Caco-2 (cell line): ENCODE results near the gene TLE3. TPM values are rescaled to one million over a fixed set of nuclear protein-coding genes. Genes with fewer than 3 reads are reported as not detected.

ENCODE experiments used
- BruUV-seq: library from RNA; stranded (reverse); fragments of 400-500 nt; replicated peaks from 2 replicates; lab custom pipeline; 2021; lab: Mats Ljungman, UMichigan
- CTCF ChIA-PET: fragments of 300-600 bp; sonication (Branson Sonifier 250); formaldehyde crosslinking; loops from one replicate; lab custom pipeline; 2022; ENCODE audit warnings: antibody characterized with exemption; lab: Charles Lee
- POLR2A ChIA-PET: fragments of 300-600 bp; sonication (Branson Sonifier 250); formaldehyde crosslinking; loops from one replicate; lab custom pipeline; 2022; ENCODE audit warnings: antibody characterized with exemption; lab: Charles Lee
- DNase-seq, 2 experiments: peaks; one replicate each; pipeline versions ENCODE4 v3.0.0 to v3.0.0-alpha.2; 2020 to 2022
- H3K27me3 ChIP-seq: replicated peaks from 2 replicates; pipeline ENCODE4 v1.6.0; 2011; ENCODE audit warnings: low read length; ENCODE audit not compliant: control insufficient read depth, insufficient read depth
- H3K36me3 ChIP-seq: 2 replicates; pipeline ENCODE4 v1.5.1; 2011; ENCODE audit warnings: low read length; ENCODE audit not compliant: control insufficient read depth, insufficient read depth
- H3K4me1 ChIP-seq: fragments of 250-450 bp; sonication (Bioruptor Pico); 2 replicates; pipeline ENCODE4 v1.5.1; 2020; ENCODE audit warnings: mild to moderate bottlenecking
- H3K4me3 ChIP-seq: 2 replicates; pipeline ENCODE4 v1.5.1; 2011; ENCODE audit warnings: low read depth, mild to moderate bottlenecking, control low read depth, low read length
- H3K9me3 ChIP-seq: fragments of 250-450 bp; sonication (Bioruptor Pico); 2 replicates; pipeline ENCODE4 v1.5.1; 2020; ENCODE audit warnings: mild to moderate bottlenecking, moderate library complexity
- H3K27ac Mint-ChIP-seq: one replicate; pipeline ENCODE4 v1.8.0; 2022; ENCODE audit warnings: mixed read lengths; ENCODE audit not compliant: unreplicated experiment
- H3K27me3 Mint-ChIP-seq: one replicate; pipeline ENCODE4 v1.8.0; 2022; ENCODE audit warnings: mixed read lengths; ENCODE audit not compliant: insufficient read depth, unreplicated experiment
- H3K36me3 Mint-ChIP-seq: one replicate; pipeline ENCODE4 v1.8.0; 2022; ENCODE audit warnings: mild to moderate bottlenecking, mixed read lengths; ENCODE audit not compliant: insufficient read depth, unreplicated experiment
- H3K4me1 Mint-ChIP-seq: one replicate; pipeline ENCODE4 v1.8.0; 2022; ENCODE audit warnings: low read depth, mixed read lengths; ENCODE audit not compliant: unreplicated experiment
- H3K4me3 Mint-ChIP-seq: one replicate; pipeline ENCODE4 v1.8.0; 2022; ENCODE audit warnings: mild to moderate bottlenecking, moderate library complexity, mixed read lengths; ENCODE audit not compliant: unreplicated experiment
- H3K9me3 Mint-ChIP-seq: one replicate; pipeline ENCODE4 v1.8.0; 2022; ENCODE audit warnings: mixed read lengths; ENCODE audit not compliant: unreplicated experiment
- intact Hi-C: fragments of 100-400 bp; cut with micrococcal nuclease; formaldehyde crosslinking; loops from one replicate; pipeline ENCODE4 v1.10.0; 2022; ENCODE audit not compliant: unreplicated experiment
- total RNA-seq: library from RNA; stranded (reverse); gene quantifications from 2 replicates; pipeline ENCODE4 v1.2.3, GENCODE V29; 2022
- TF ChIP-seq, protein P1 (sequence below), 2 experiments: fragments of 200-600 bp in 1 of 2; IDR thresholded peaks; 1 replicate in 1 of 2; 2 replicates in 1 of 2; pipeline versions ENCODE4 v1.5.1 to v1.8.0; 2011 to 2022; ENCODE audit warnings: antibody characterized with exemption in 1 of 2, control low read depth in 1 of 2, inconsistent platforms in 1 of 2, low read depth in 1 of 2, low read length in 1 of 2, mild to moderate bottlenecking in 1 of 2, moderate library complexity in 1 of 2; ENCODE audit not compliant: insufficient read depth in 1 of 2, severe bottlenecking in 1 of 2, unreplicated experiment in 1 of 2

TLE3 gene
- total RNA-seq, 1 experiment from 2014 or later, result 105 TPM

GRCh38 chr15:70096215-70097062, 1.3 kb downstream of the TLE3 start:
- Histone ChIP-seq H3K27me3 (no peaks in the 10 kb centered on the region), H3K9me3 (no peaks in the 10 kb centered on the region), H3K36me3 (no peaks in the 10 kb centered on the region), H3K4me3 (peak overlapping the region; percentile 89), H3K4me1 (peaks cover 42% of the 10 kb centered on the region)
- Mint-ChIP-seq H3K9me3 (no peaks in the 10 kb centered on the region), H3K27me3 (no peaks in the 10 kb centered on the region), H3K4me1 (peaks cover 31% of the 10 kb centered on the region), H3K4me3 (peak overlapping the region; percentile 98), H3K27ac (peak overlapping the region; percentile 92), H3K36me3 (peaks cover 77% of the 10 kb centered on the region)
- intact Hi-C loops, result loop anchor here (5.0 to 10.0 kb wide), 4 partner anchors 191 to 629 kb away; no protein-coding TSS in a partner anchor
- BruUV-seq, result no TSS peak
- TF ChIP-seq, protein P1, sequence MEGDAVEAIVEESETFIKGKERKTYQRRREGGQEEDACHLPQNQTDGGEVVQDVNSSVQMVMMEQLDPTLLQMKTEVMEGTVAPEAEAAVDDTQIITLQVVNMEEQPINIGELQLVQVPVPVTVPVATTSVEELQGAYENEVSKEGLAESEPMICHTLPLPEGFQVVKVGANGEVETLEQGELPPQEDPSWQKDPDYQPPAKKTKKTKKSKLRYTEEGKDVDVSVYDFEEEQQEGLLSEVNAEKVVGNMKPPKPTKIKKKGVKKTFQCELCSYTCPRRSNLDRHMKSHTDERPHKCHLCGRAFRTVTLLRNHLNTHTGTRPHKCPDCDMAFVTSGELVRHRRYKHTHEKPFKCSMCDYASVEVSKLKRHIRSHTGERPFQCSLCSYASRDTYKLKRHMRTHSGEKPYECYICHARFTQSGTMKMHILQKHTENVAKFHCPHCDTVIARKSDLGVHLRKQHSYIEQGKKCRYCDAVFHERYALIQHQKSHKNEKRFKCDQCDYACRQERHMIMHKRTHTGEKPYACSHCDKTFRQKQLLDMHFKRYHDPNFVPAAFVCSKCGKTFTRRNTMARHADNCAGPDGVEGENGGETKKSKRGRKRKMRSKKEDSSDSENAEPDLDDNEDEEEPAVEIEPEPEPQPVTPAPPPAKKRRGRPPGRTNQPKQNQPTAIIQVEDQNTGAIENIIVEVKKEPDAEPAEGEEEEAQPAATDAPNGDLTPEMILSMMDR (IDR thresholded peaks at IDR 0.05; ENCODE audit: insufficient read depth in 1 of 2, low read depth in 1 of 2, low read length in 1 of 2, severe bottlenecking in 1 of 2, unreplicated experiment in 1 of 2), result no peak
- DNase-seq, result peak in 1 of 2 experiments; percentile 87
- ChIA-PET POLR2A (interaction anchor here (0.6 to 0.8 kb wide), 6 partner anchors 44 to 705 kb away, joined by 3 to 9 read pairs (median 4); no protein-coding TSS in a partner anchor), CTCF (interaction anchor here (0.6 kb wide), 2 partner anchors 239 to 257 kb away, joined by 3 to 4 read pairs; no protein-coding TSS in a partner anchor)

GRCh38 chr15:70095408-70096214, 2.1 kb downstream of the TLE3 start:
- H3K4me1 Mint-ChIP-seq, result peaks cover 35% of the 10 kb centered on the region

More at GRCh38 chr15:70095408-70096214, 2.1 kb downstream of the TLE3 start:
- ChIA-PET CTCF (interaction anchor here (0.6 kb wide), 2 partner anchors 238 to 256 kb away, joined by 3 to 4 read pairs; no protein-coding TSS in a partner anchor), POLR2A (interaction anchor here (0.6 to 0.7 kb wide), 4 partner anchors 45 to 705 kb away, joined by 3 to 9 read pairs (median 4); no protein-coding TSS in a partner anchor)
- peak overlapping the region; percentile 98 for H3K4me3 Mint-ChIP-seq
- Histone ChIP-seq H3K4me1 (peaks cover 44% of the 10 kb centered on the region), H3K9me3 (no peaks in the 10 kb centered on the region), H3K4me3 (peak overlapping the region; percentile 89), H3K36me3 (no peaks in the 10 kb centered on the region), H3K27me3 (no peaks in the 10 kb centered on the region)
- TF ChIP-seq, protein P1 (IDR thresholded peaks at IDR 0.05; ENCODE audit: insufficient read depth in 1 of 2, low read depth in 1 of 2, low read length in 1 of 2, severe bottlenecking in 1 of 2, unreplicated experiment in 1 of 2), result peak in 1 of 2 experiments; percentile 47
- no peaks in the 10 kb centered on the region for H3K9me3 Mint-ChIP-seq
- H3K36me3 Mint-ChIP-seq, result peaks cover 82% of the 10 kb centered on the region
- intact Hi-C loops, result loop anchor here (5.0 to 10.0 kb wide), 4 partner anchors 192 to 628 kb away; no protein-coding TSS in a partner anchor
- peak in 1 of 2 experiments; percentile 87 for DNase-seq
- H3K27me3 Mint-ChIP-seq, result no peaks in the 10 kb centered on the region
- peak overlapping the region; percentile 92 for H3K27ac Mint-ChIP-seq
- no TSS peak for BruUV-seq
